Eye (tissue), 1 donor: ENCODE measurements around the gene TMBIM6.
A peak's percentile ranks its signal among the peaks of the same experiment; 100 is the strongest.
"Not testable (repeated sequence)": the region's sequence is repeated elsewhere in the genome, so short reads cannot be mapped to it uniquely, and the experiment has no call there.

Source experiments
- DNase-seq: peaks from one replicate; pipeline ENCODE4 v3.0.0-alpha.2; 2015

Gene TMBIM6

GRCh38 chr12:49730568-49731101 is 10.7 kb upstream of the TMBIM6 start:
- no peak for DNase-seq

DNA sequence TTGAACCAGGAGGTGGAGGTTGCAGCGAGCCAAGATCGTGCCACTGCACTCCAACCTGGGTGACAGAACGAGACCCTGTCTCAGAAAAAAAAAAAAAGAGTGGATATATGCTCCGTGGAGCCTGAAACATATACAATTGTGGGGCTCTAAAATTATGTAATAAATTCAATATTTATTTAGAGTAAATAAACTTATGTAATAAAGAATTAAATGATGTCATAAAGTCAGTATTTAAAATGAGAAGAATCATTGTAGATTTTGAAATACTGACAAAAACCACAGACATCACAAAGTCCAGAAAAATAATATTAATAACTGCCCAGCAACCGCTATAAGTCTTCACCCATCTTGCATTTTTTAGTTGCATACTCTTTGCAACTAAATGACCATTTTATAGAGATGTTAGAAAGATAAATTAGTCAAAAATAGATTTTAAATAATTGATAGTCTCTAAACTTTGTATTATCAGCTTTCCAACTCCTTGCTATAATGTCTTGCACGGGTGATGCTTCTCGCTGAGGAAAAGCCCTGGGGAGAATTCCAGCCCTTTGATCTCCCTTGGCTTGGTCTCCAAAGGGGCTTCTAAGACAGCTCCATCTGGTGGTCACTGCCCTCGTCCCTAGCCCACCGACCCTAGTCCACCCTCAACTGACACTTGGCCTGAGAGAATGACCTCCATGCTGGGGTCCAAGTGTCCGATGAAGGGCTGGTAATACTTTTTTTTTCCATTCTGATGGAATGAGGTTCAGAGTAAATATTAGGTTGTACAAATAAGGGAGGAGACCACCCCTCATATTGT is 7.9 kb upstream of the TMBIM6 start:
- DNase-seq, result no peak

DNA sequence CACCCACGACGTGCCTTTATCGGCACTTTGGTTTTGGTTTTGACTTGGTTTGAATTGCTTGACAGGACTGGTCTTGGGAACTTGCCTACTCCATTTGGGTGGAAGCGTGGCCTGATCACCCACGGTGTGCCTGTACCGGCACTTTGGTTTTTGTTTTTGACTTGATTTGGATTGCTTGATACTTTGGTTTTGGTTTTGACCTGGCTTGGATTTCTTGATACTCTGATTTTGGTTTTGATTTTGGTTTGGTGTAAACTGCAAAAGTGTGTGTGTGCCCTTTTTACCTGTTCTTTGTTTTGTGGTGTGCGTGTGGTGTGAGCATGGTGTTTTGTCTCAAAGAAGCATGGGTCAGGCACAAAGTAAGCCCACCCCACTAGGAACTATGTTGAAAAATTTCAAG is 6.5 kb upstream of the TMBIM6 start:
- DNase-seq, result not testable (repeated sequence)

DNA sequence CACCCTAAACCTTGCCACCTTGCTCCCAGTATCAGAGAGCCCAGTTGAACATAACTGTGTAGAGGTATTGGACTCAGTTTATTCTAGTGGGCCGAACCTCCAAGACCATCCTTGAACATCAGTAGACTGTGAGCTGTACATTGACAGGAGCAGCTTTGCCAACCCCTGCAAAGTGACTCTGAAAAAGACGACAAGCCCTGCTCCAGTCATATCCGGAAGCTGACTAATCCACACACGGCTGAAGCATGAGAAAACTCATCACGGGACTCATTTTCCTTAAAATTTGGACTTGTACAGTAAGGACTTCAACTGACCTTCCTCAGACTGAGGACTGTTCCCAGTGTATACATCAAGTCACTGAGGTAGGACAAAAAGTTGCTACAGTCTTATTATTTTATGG is 2.6 kb upstream of the TMBIM6 start:
- not testable (repeated sequence) for DNase-seq

GRCh38 chr12:49740277-49740676 is 1.1 kb upstream of the TMBIM6 start:
- peak; percentile 12 for DNase-seq

DNA sequence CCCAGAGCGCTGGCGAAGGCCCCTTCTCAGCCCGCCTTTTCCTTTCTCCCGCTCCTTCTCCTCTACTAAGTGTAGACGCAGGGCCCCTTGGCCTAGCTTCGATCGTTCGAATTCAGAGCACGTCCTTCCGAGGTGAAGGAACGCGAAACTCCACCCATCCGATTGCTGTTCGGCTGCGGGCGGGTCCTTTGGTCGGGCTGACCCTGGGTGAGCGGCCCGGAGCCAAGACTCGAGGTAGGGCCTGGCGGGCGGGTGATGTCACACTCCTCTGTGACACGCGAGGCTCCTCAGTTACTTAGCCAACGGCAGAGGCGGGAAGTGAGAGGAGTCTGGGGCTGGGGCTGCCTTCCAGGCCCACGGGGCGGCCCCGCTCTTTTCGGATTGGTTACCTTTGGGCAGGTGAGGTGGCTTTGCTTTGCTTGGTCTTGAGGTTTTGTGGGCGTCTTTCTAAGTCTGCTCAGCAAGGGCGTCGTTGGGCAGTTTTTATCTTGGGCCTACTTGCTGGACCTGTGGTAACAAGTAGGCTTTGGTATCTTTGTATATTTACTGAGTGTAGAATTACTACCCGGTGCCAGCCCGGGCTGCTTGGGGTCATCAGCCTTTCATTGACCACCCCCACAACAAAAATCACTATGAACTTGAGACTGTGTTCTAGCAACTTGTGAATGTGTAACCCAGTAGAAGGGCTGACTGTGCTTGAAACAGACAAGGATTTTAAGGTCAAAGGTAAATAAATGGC is 694 bp downstream of the TMBIM6 start:
- no peak for DNase-seq

DNA sequence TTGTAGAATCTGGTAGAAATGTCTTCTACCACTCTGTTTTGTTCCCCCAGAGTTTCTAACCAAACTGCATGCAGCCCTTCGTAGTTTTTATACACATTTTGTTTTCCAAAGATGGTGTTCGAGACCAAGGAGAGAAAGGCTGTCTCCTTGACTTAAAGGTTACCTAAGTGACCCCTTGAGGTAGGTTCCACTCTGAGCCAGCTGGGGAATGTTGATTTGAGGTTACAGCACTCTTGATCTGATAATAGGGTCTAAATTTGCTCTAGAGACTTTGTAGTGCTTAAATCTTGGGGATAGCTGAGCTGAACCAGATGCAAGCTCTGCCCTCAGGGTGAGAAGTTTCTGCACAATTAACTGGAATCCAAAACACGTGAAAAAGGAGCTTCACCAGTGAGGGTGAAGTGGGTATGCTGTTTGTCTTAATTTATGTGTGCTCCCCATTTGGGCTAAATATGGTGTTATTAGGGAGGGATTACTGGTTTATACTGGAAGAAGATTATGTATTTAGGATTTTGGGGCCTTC is 3.1 kb downstream of the TMBIM6 start:
- no peak for DNase-seq

DNA sequence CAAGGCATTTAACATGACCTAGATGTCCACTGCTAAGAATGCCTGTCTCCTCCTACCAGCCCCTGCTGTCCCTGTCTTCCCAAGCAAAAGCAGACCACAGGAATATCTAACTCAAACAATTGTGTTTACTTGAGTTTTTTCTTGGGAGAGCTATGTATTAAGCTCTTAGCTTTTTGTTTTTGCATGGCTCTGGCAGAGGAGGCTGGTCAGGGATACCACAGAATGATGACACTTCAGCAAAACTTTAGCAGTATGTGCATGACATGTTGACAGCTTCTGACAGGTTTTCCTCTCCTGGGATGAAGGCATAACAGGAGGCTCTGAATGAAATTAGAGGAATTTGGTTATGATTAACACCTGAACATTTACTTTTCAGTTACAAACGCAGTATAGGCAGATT is 6.9 kb downstream of the TMBIM6 start:
- no peak for DNase-seq

- DNase-seq, result no peak
Measured at GRCh38 chr12:49748800-49749199, 7.4 kb downstream of the TMBIM6 start.

DNA sequence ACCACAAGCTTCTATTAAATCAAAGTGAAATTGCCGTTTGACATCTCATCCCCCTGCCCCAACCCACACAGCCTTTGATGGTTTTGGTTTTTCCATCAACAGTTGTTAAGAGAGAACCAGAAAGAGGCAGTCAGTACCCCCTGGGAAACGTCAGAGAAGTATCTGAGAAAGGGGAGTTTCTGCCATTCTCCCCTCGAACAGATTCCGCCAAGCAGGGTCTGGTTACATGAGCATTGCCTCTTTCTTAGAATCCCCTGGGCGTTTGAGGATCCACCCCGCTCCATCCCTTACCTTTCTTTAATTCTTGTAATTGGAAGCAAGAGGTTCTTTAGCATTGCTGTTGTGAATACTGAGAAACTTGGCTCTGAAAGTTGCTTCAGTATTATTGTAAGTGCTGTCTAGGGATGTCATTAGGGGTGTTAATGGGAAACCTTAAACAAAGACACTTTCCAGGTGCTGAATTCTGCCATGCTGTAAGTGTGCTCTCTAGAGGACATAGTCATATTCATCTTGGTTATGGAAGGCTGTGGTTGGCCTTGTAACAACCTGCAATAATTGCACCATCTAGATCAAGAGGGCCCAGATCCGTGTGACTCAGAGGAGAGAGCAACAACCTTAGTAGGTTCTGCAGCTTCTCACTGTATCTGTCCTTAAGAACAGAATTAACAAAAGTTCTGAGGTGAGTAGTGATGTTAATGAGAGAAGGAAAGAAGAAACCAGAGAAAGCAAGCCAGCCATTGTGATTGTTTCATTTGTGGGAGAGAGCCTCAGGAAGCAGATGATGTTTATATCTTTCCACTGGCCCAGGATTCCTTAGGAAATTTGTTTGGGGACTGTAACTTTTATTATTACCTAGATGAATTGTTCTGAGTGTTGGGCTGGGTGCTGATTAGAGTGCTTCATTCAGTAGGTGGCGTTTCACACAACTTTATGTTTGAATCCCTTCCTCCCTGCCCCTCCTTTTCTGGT is 9.0 kb downstream of the TMBIM6 start:
- no peak for DNase-seq

- DNase-seq, result no peak
Measured at GRCh38 chr12:49750996-49751393, 9.6 kb downstream of the TMBIM6 start.

DNA sequence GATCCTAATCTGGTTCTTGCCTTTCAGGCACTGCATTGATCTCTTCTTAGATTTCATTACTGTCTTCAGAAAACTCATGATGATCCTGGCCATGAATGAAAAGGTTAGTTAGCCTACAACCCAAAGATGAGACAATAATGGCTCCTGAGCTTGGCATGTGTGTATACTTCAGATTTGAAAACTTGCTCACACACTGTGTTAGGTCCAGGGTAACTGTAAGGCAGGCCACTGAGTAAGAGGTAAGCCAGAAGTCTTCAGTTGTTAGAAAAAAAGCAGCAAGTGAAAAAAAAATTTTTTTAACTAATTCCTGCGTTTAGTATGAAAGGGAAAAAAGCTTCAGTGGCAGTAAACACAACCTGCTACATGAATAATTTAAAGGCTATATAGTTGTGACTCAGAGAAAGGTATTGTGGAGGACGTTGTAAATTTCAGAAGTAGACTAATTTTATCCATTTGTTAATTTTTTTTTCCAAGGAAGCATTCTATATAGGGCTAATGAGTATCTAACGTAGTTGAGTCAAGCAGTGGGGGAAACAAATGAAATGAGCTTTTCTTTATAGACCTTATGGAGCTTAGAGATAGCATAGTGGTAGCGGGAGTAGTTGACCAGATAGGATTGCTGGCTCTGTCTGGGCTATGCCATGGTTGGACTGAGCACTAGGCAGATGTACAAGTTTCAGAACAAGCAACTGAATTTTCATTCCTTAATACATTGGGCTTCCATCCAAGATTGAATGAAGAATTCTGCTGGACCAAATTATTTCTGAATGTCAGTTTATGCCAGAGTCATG is 20.5 kb downstream of the TMBIM6 start:
- no peak for DNase-seq

- no peak for DNase-seq
Measured at GRCh38 chr12:49762468-49762847, 21.1 kb downstream of the TMBIM6 start.

GRCh38 chr12:49763006-49763591 is 21.7 kb downstream of the TMBIM6 start:
- DNase-seq, result peak; percentile 74

- no peak for DNase-seq
Measured at GRCh38 chr12:49764126-49764525, 22.8 kb downstream of the TMBIM6 start.

GRCh38 chr12:49766115-49766455 is 24.7 kb downstream of the TMBIM6 start:
- DNase-seq, result no peak

DNA sequence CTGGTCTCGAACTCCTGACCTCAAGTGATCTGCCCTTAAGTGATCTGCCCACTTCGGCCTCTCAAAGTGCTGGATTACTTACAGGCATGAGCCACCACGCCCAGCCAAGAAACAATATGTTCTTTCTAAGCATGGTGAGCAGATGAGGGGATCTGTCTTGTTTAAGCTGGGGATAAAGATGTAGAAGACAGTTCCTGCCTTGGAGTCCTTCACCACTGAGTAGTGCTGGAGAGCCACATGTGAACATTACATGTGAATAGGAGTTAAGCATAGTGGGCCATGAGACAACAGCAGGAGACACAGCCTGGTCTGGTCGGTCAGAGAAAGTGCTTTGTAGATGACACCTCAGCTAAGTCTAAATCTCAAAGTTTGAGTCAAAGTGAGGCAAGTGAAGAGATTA is 26.0 kb downstream of the TMBIM6 start:
- DNase-seq, result no peak

- not testable (repeated sequence) for DNase-seq
Measured at GRCh38 chr12:49773102-49773501, 31.7 kb downstream of the TMBIM6 start.

DNA sequence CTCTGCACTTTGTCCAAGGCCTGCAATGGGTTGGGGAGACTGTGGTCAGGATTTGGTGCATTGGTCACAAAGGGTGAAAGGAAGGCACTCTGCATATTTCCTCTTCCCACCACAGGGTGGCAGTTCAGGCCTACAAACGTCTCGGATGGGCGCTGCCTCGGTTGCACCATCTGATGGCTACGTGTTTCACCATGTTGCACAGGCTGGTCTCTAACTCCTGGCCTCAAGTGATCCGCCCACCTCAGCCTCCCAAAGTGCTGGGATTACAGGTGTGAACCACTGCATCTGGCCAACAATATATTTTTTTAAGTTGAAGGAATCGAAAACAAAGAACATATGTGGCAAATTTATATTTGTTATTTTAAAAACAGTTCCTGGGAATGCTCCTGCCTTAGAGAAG is 35.1 kb downstream of the TMBIM6 start:
- DNase-seq, result peak; percentile 88

GRCh38 chr12:49776858-49777257 is 35.5 kb downstream of the TMBIM6 start:
- DNase-seq, result no peak

- no peak for DNase-seq
Measured at GRCh38 chr12:49777341-49777740, 36.0 kb downstream of the TMBIM6 start.
